H1 (cell line): Measurements from ENCODE around the gene SCMH1. TPM values are rescaled to one million over a fixed set of nuclear protein-coding genes. Genes with fewer than 3 reads are reported as not detected.

ENCODE experiments used
- CTCF ChIA-PET: fragments of 300-600 bp; sonication (Branson Sonifier 250); formaldehyde crosslinking; loops from one replicate; lab custom pipeline; 2021; ENCODE audit not compliant: partially characterized antibody; lab: Charles Lee
- POLR2A ChIA-PET: fragments of 300-600 bp; sonication (Branson Sonifier 250); formaldehyde crosslinking; loops from one replicate; lab custom pipeline; 2021; ENCODE audit warnings: inconsistent platforms; ENCODE audit not compliant: partially characterized antibody; lab: Charles Lee
- DNase-seq, 2 experiments: peaks; one replicate each; pipeline versions ENCODE4 v3.0.0 to v3.0.0-alpha.2; 2010 to 2022; ENCODE audit warnings: low spot score in 2 of 2, low read depth in 1 of 2, mixed read lengths in 1 of 2
- FAIRE-seq: peaks from 2 replicates; lab custom pipeline; 2011; peaks lifted over from hg19 to GRCh38; lab: Jason Lieb, UNC
- H2AFZ ChIP-seq: 2 replicates; pipeline ENCODE4 v1.8.1; 2012; ENCODE audit warnings: low read length, inconsistent platforms
- H2AK5ac ChIP-seq: 2 replicates; pipeline ENCODE4 v1.6.1; 2013; ENCODE audit warnings: low read depth, low read length
- H2BK120ac ChIP-seq: replicated peaks from 2 replicates; pipeline ENCODE3; 2013; ENCODE audit warnings: low read depth, low read length, inconsistent platforms
- H2BK12ac ChIP-seq: 2 replicates; pipeline ENCODE4 v1.6.1; 2013; ENCODE audit warnings: low read depth, low read length
- H2BK15ac ChIP-seq: 2 replicates; pipeline ENCODE4 v1.6.1; 2013; ENCODE audit warnings: low read length
- H2BK20ac ChIP-seq: 2 replicates; pipeline ENCODE4 v1.6.1; 2013; ENCODE audit warnings: low read length
- H2BK5ac ChIP-seq: 2 replicates; pipeline ENCODE4 v1.6.1; 2013; ENCODE audit warnings: low read depth, low read length
- H3K14ac ChIP-seq: 2 replicates; pipeline ENCODE4 v1.6.1; 2013; ENCODE audit warnings: inconsistent platforms; ENCODE audit not compliant: insufficient read length
- H3K18ac ChIP-seq: 2 replicates; pipeline ENCODE4 v1.6.1; 2013; ENCODE audit warnings: low read length; ENCODE audit errors: extremely low read depth
- H3K23ac ChIP-seq: 2 replicates; pipeline ENCODE4 v1.6.1; 2013; ENCODE audit warnings: inconsistent platforms; ENCODE audit not compliant: insufficient read length
- H3K23me2 ChIP-seq: 2 replicates; pipeline ENCODE4 v1.6.1; 2013; ENCODE audit warnings: low read depth, low read length
- H3K27ac ChIP-seq: 2 replicates; pipeline ENCODE4 v1.6.1; 2011; ENCODE audit warnings: low read depth, low read length, inconsistent platforms
- H3K27me3 ChIP-seq, 4 experiments: replicated peaks in 1 of 4; 1 replicate in 1 of 4; 2 replicates in 3 of 4; pipeline versions ENCODE4 v1.6.1 to v1.8.1; 2011 to 2013; ENCODE audit warnings: low read length in 3 of 4, mild to moderate bottlenecking in 3 of 4, inconsistent platforms in 2 of 4, mixed read lengths in 2 of 4, moderate library complexity in 1 of 4; ENCODE audit not compliant: control insufficient read depth in 3 of 4, insufficient read depth in 3 of 4; ENCODE audit errors: extremely low read depth in 1 of 4
- H3K36me3 ChIP-seq, 4 experiments: 2 replicates each; pipeline versions ENCODE4 v1.6.1 to v1.8.1; 2011 to 2013; ENCODE audit warnings: mild to moderate bottlenecking in 4 of 4, low read length in 3 of 4, moderate library complexity in 2 of 4, control low read depth in 1 of 4, inconsistent platforms in 1 of 4; ENCODE audit not compliant: insufficient read depth in 4 of 4, control insufficient read depth in 2 of 4
- H3K4ac ChIP-seq: replicated peaks from 2 replicates; pipeline ENCODE3; 2013; ENCODE audit warnings: low read length, low read depth, mixed read lengths, inconsistent platforms; ENCODE audit not compliant: insufficient read length
- H3K4me1 ChIP-seq, 4 experiments: replicated peaks in 1 of 4; 1 replicate in 1 of 4; 2 replicates in 3 of 4; pipeline versions ENCODE4 v1.6.1 to v1.8.1; 2011 to 2013; ENCODE audit warnings: low read length in 3 of 4, inconsistent platforms in 2 of 4, mixed read lengths in 1 of 4; ENCODE audit not compliant: insufficient read depth in 4 of 4, control insufficient read depth in 3 of 4
- H3K4me2 ChIP-seq, 2 experiments: 2 replicates each; pipeline versions ENCODE4 v1.6.1 to v1.8.1; 2011 to 2013; ENCODE audit warnings: low read depth in 2 of 2, low read length in 2 of 2, control low read depth in 1 of 2, inconsistent platforms in 1 of 2, mild to moderate bottlenecking in 1 of 2; ENCODE audit not compliant: insufficient read depth in 1 of 2
- H3K4me3 ChIP-seq, 4 experiments: fragments of 200-600, 300-600 bp in 1 of 4; sonication (generic), shearing (Covaris generic), sonication (Bioruptor Twin) in 1 of 4; 2 replicates each; pipeline versions ENCODE4 v1.5.1 to v1.8.1; 2011 to 2016; ENCODE audit warnings: low read length in 4 of 4, low read depth in 3 of 4, control low read depth in 2 of 4, inconsistent platforms in 2 of 4, mild to moderate bottlenecking in 2 of 4, mixed read lengths in 1 of 4, moderate library complexity in 1 of 4; ENCODE audit not compliant: insufficient read depth in 2 of 4; ENCODE audit errors: extremely low read depth in 1 of 4
- H3K56ac ChIP-seq: replicated peaks from 2 replicates; pipeline ENCODE3; 2013; ENCODE audit warnings: low read depth, mild to moderate bottlenecking, mixed read lengths, low read length, inconsistent platforms; ENCODE audit not compliant: insufficient read length
- H3K79me1 ChIP-seq: 2 replicates; pipeline ENCODE4 v1.6.1; 2013; ENCODE audit warnings: low read depth, low read length, control low read depth
- H3K79me2 ChIP-seq, 2 experiments: 2 replicates each; pipeline versions ENCODE4 v1.6.1 to v1.8.1; 2012 to 2013; ENCODE audit warnings: low read length in 2 of 2, mild to moderate bottlenecking in 2 of 2, inconsistent platforms in 1 of 2; ENCODE audit not compliant: insufficient read depth in 2 of 2, control insufficient read depth in 1 of 2
- H3K9ac ChIP-seq, 4 experiments: replicated peaks in 1 of 4; 1 replicate in 1 of 4; 2 replicates in 3 of 4; pipeline versions ENCODE4 v1.6.1 to v1.8.1; 2011 to 2013; ENCODE audit warnings: low read depth in 3 of 4, low read length in 3 of 4, control low read depth in 2 of 4, mild to moderate bottlenecking in 2 of 4, moderate library complexity in 2 of 4, inconsistent platforms in 1 of 4; ENCODE audit errors: extremely low read depth in 1 of 4
- H3K9me3 ChIP-seq, 2 experiments: 2 replicates each; pipeline versions ENCODE4 v1.6.1 to v1.8.1; 2012 to 2013; ENCODE audit warnings: mild to moderate bottlenecking in 2 of 2, moderate library complexity in 2 of 2, control low read depth in 1 of 2, inconsistent platforms in 1 of 2, low read depth in 1 of 2, low read length in 1 of 2, mixed read lengths in 1 of 2; ENCODE audit not compliant: insufficient read depth in 2 of 2
- H4K20me1 ChIP-seq, 2 experiments: replicated peaks in 1 of 2; 2 replicates each; pipeline versions ENCODE3 to v1.8.1; 2011 to 2013; ENCODE audit warnings: inconsistent platforms in 2 of 2, low read length in 2 of 2, mild to moderate bottlenecking in 1 of 2; ENCODE audit not compliant: insufficient read depth in 2 of 2, control insufficient read depth in 1 of 2
- H4K5ac ChIP-seq: 2 replicates; pipeline ENCODE4 v1.6.1; 2013; ENCODE audit warnings: low read length, low read depth, mixed read lengths, inconsistent platforms; ENCODE audit not compliant: insufficient read length
- H4K8ac ChIP-seq: 2 replicates; pipeline ENCODE4 v1.8.0; 2013; ENCODE audit warnings: mild to moderate bottlenecking, moderate library complexity, low read length, inconsistent platforms; ENCODE audit not compliant: insufficient read depth; ENCODE audit errors: extremely low read depth
- H4K91ac ChIP-seq: replicated peaks from 2 replicates; pipeline ENCODE3; 2013; ENCODE audit warnings: low read length, mixed read lengths, inconsistent platforms; ENCODE audit not compliant: insufficient read length
- CBX5 ChIP-seq: fragments of 300-800, 300-1000 bp; sonication (generic); IDR thresholded peaks from 2 replicates; pipeline ENCODE4 v1.7.1; 2016; ENCODE audit warnings: antibody characterized with exemption, low read length, low read depth
- GTF2F1 ChIP-seq: IDR thresholded peaks from 2 replicates; pipeline ENCODE4 v1.6.1; 2012; ENCODE audit warnings: low read depth, low read length, improper control_type of control experiment, borderline replicate concordance
- NANOG ChIP-seq: IDR thresholded peaks from 2 replicates; pipeline ENCODE4 v1.6.1; 2011; ENCODE audit warnings: low read length, low read depth, mild to moderate bottlenecking, inconsistent platforms; ENCODE audit not compliant: insufficient read depth, poor library complexity, severe bottlenecking
- SAP30 ChIP-seq: fragments of 300-600 bp; sonication (generic); IDR thresholded peaks from 2 replicates; pipeline ENCODE4 v1.7.1; 2012; ENCODE audit warnings: low read length, moderate library complexity, mild to moderate bottlenecking, inconsistent platforms; ENCODE audit not compliant: insufficient read depth, insufficient replicate concordance
- TAF1 ChIP-seq: IDR thresholded peaks from 2 replicates; pipeline ENCODE4 v1.6.1; 2011; ENCODE audit warnings: mild to moderate bottlenecking, low read depth, low read length
- WGBS, 2 experiments: shearing (Covaris generic) in 1 of 2; methylation state at CpG; one replicate each; pipeline versions ENCODE4 v1.1.6 to v1.1.7; 2013 to 2015; ENCODE audit warnings: low lambda C conversion rate in 2 of 2, mixed read lengths in 2 of 2, inconsistent platforms in 1 of 2, low coverage in 1 of 2, missing lambda C conversion rate in 1 of 2; ENCODE audit not compliant: insufficient replicate concordance in 2 of 2, insufficient coverage in 1 of 2, insufficient read length in 1 of 2; ENCODE audit errors: extremely low coverage in 1 of 2, missing lambda C conversion rate in 1 of 2; 5-methylcytosine and 5-hydroxymethylcytosine counted together
- polyA plus RNA-seq, 7 experiments: library from polyadenylated mRNA; depleted of rRNA in 3 of 7; stranded (reverse) in 5 of 7; unstranded in 2 of 7; fragments of >200 nt in 5 of 7; fragments of 200-250 nt in 2 of 7; gene quantifications; 1 replicate in 5 of 7; 2 replicates in 1 of 7; 4 replicates in 1 of 7; pipeline versions ENCODE4 v1.2.1 to v1.2.3, GENCODE V29; 2011 to 2013; ENCODE audit warnings: missing spikeins in 2 of 7, mixed read lengths in 2 of 7
- total RNA-seq: library from RNA; stranded (reverse); fragmentation: NEBNext Ultra II Directional; extraction: Animal tissue kit (Norgen Biotek cat#: 25700); gene quantifications from 2 replicates; pipeline ENCODE4 v1.2.1, GENCODE V29; 2021

SCMH1 gene
- total and polyA plus RNA-seq, 2 of the 8 experiments (the other 6 are each of a cell fraction or from before 2014, with no cell fraction given): 16.6 to 30.7 TPM

- H4K20me1 ChIP-seq: peaks cover 12 to 27% of the 10 kb centered on the region in 2 experiments
- no peak overlapping the region for H2BK120ac ChIP-seq
- no peak overlapping the region for H2AK5ac ChIP-seq
- no peak for FAIRE-seq
- no peak overlapping the region for H2BK20ac ChIP-seq
- H3K9ac ChIP-seq: no peak overlapping the region
- DNase-seq: no peak
- TF ChIP-seq CBX5: no peak
- no peak for TF ChIP-seq TAF1
- TF ChIP-seq GTF2F1: no peak
- no peak for TF ChIP-seq SAP30
- TF ChIP-seq NANOG: no peak
- no peak overlapping the region for H3K4me2 ChIP-seq
- no peak overlapping the region for H2BK15ac ChIP-seq
- peaks cover 45 to 71% (median 66%) of the 10 kb centered on the region in 4 experiments for H3K36me3 ChIP-seq
- H3K56ac ChIP-seq: no peak overlapping the region
- H3K14ac ChIP-seq: no peak overlapping the region
- no peaks in the 10 kb centered on the region for H3K27me3 ChIP-seq
- H3K18ac ChIP-seq: no peak overlapping the region
- no peak overlapping the region for H2BK5ac ChIP-seq
- H4K8ac ChIP-seq: no peak overlapping the region
- H3K23me2 ChIP-seq: peaks cover 8% of the 10 kb centered on the region; the same call in 1 of the 2 replicates
- ChIA-PET POLR2A (interaction anchor here (0.9 to 9.6 kb wide), 4 partner anchors 11 to 49 kb away, joined by 3 to 49 read pairs (median 6); no protein-coding TSS in a partner anchor), CTCF (interaction anchor here (1.8 kb wide), 1 partner anchor 32 kb away, joined by 6 read pairs; no protein-coding TSS in a partner anchor)
- no peak overlapping the region for H2AFZ ChIP-seq
- H3K4ac ChIP-seq: no peak overlapping the region
- H4K5ac ChIP-seq: no peak overlapping the region
- no peak overlapping the region for H3K4me3 ChIP-seq
- no peak overlapping the region for H2BK12ac ChIP-seq
- no peaks in the 10 kb centered on the region for H3K9me3 ChIP-seq
- H3K79me1 ChIP-seq: no peaks in the 10 kb centered on the region; the same call in 1 of the 2 replicates
- H3K4me1 ChIP-seq: peaks cover 4 to 11% (median 4%) of the 10 kb centered on the region in 4 experiments; a peak in 5 of 7 replicates
- WGBS, 2 experiments: 81% methylated on average over 5 of the region's 5 CpGs; no CpG with 5 or more reads in 1 of the 2 experiments
- no peak overlapping the region for H3K27ac ChIP-seq
- peaks cover 17 to 60% of the 10 kb centered on the region in 2 experiments for H3K79me2 ChIP-seq
- H4K91ac ChIP-seq: no peak overlapping the region
- H3K23ac ChIP-seq: no peak overlapping the region
These were observed 256.9 kb downstream of the SCMH1 start for GRCh38 chr1:40985161-40985560.
